ENCODE measurements around the gene PDE2A.

The PDE2A gene

DNA sequence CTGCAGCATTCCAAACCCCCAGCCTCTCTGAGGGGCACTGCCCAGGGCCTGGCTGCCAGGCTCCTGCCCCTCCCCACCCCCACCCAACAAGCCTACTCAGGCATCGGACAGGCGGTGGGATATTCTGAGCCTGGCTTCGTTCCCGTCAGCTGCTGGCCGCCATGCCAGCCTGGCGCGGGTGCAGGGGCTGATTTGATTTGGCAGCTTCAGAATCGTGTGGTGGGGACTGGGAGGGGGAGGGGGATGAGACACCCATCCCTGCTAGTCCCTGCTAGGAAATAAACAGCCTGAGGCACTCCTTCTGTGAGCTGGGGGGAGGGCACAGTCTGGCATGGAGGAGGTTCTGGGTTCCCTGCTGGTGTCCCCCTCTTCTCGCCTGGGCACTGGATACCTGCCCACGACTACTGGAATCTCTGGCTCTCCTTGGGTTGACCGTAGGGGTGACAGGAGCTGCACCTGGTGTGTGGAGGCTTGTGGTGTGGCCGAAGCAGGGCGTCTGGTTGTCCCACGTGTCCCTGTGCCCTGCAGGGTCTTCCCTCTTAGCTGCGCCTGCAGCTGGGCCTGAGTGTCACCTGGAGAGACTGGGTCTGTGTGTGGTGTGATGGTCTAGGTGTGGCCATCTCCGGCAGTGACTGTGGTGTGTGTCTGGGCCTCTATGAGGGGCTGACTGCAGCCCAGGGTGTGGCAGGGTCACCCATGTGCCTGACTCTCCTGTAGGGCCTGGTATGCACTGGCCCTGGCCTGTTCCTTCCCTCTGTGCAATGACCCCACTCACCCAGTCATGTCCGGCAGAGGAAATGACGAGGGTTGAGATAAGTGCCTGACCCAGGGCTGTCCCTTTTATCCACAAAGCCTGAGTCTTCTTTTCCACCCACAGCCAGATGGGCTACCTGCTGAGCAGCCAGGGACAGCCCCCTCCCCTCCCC is 42.2 kb downstream of the PDE2A start:
- DNase-seq (ENCODE audit: low read depth in 1 of 2, low spot score in 1 of 2) = no peak
- in situ Hi-C loops (cut with HindIII; ENCODE audit: low pct_unique_long_range_greater_than_20kb, low sequenced_read_pairs) = no loop called here
- TF ChIP-seq JUND (IDR thresholded peaks at IDR 0.05; ENCODE audit: low read depth) = no peak

DNA sequence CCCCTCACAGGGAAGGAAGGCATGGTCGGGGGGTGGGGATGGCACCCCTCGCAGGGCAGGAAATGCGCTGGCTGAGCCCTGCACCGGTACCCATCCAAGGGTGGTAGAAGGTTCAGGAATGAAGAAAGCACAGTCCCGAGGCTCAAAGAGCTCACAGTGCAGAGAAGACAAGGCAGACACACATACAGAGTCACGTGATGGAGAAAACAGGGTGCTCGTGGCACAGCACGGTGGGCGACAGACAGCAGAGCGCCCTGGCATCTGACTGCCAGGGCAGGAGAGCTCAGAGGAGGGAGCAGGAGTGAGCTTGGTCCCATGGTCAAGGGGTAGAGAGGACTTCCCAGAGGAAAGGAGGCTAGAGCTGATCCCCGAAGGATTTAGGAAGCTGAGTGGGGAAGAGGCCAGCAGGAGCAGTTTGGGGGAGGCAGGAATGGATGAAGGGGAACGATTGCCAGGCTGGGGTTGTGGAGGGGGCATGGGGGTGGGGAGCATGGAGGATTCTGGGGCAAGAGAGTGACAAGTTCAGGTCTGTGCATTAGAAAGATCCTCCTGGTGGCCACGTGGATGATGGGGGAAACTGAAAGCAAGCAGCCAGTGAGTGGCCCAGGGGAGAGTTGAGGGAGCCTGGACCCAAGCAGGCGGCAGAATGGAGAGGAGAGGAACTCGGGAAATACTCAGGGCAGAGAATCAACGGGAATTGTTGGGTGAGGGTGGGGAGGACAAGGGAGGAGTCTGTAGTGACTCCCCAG is 43.9 kb downstream of the PDE2A start:
- in situ Hi-C loops (cut with HindIII; ENCODE audit: low pct_unique_long_range_greater_than_20kb, low sequenced_read_pairs) = no loop called here

DNA sequence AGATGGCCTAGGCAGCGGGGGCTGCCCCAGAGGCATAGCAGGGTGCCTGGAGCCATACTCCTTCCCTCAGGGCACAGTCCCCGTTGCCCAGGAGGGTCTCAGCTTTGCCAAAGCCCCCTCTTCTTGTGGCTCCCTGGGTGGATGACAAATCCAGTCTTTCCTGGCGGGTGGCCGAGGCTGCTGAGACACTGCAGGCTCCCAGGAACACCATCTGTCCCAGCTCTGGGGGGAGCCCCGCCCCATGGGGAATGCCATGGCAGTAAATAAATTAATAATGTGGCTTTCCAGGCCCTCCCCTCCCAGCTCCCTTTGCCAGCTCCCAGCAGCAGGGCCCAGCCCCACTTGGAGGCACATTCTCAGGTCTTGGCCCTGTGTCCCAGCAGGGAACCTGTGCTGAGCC is 45.0 kb downstream of the PDE2A start:
- no peak for DNase-seq (ENCODE audit: low read depth in 1 of 2, low spot score in 1 of 2)
- in situ Hi-C loops (cut with HindIII; ENCODE audit: low pct_unique_long_range_greater_than_20kb, low sequenced_read_pairs) = no loop called here

More for the DNA sequence above, 43.9 kb downstream of the PDE2A start:
- DNase-seq (ENCODE audit: low read depth in 1 of 2, low spot score in 1 of 2) = no peak
- no peak for TF ChIP-seq JUND (IDR thresholded peaks at IDR 0.05; ENCODE audit: low read depth)

DNA sequence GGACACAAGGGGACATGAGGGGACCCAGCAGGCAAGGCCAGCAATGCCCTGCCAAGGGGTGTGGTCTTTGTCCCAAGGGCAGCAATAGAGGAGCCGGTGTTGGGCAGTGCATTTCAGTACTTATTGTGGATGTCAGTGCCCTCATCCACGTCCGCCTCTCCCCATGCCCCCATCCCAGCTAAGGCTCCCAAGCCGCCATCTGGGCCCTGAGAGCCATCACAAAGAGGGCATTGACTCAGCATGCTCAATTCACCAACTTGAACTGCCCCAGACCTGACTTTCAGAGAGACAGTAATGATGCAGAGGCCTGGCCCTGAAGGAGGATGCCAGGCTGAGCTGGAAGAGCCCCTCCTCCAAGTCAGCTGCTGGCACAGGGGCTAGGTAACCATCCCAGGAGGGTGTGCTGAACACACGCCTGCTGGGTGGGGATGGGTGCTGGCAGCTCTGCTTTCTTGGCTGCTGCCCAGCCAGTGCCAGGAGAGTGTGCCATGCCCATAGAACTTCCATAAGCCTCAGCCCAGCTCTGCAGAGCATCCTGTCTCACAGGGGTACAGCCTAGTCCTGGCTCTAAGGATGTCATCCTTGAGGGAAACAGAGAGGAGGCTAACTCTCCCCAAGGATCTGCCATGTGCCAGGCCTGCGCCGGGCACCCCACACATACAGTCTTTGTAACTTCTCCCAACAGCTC is 46.5 kb downstream of the PDE2A start:
- no peak for TF ChIP-seq JUND (IDR thresholded peaks at IDR 0.05; ENCODE audit: low read depth)
- in situ Hi-C loops (cut with HindIII; ENCODE audit: low pct_unique_long_range_greater_than_20kb, low sequenced_read_pairs) = no loop called here
- DNase-seq (ENCODE audit: low read depth in 1 of 2, low spot score in 1 of 2) = no peak

More for the DNA sequence above, 45.0 kb downstream of the PDE2A start:
- TF ChIP-seq JUND (IDR thresholded peaks at IDR 0.05; ENCODE audit: low read depth) = no peak

DNA sequence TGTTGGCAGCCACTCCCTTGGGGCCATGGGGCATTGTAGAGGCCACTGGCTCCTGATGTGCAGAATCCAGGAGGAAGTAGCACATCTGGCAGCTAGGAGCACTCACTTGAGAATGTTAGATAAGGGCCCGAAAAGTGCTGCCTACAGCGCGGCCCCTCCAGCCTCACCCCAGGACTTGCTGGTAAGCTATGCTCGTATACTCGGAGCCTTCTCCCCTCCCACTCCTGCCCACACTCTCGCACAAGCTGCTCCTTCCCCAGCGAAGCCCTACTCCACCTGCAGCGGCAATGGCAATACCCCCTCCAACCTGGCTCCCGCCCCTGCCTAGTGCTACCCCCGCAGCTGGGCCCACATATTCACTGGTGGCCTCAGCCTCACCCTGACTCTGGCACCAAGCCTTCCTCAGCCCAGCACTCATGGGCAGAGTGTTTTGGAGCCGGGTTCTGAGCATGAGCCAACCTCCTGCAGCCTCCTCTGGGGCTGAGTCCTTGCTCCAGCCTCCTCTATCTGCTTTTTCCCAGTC is 47.7 kb downstream of the PDE2A start:
- in situ Hi-C loops (cut with HindIII; ENCODE audit: low pct_unique_long_range_greater_than_20kb, low sequenced_read_pairs) = no loop called here
- DNase-seq (ENCODE audit: low read depth in 1 of 2, low spot score in 1 of 2) = no peak
- TF ChIP-seq JUND (IDR thresholded peaks at IDR 0.05; ENCODE audit: low read depth) = no peak

DNA sequence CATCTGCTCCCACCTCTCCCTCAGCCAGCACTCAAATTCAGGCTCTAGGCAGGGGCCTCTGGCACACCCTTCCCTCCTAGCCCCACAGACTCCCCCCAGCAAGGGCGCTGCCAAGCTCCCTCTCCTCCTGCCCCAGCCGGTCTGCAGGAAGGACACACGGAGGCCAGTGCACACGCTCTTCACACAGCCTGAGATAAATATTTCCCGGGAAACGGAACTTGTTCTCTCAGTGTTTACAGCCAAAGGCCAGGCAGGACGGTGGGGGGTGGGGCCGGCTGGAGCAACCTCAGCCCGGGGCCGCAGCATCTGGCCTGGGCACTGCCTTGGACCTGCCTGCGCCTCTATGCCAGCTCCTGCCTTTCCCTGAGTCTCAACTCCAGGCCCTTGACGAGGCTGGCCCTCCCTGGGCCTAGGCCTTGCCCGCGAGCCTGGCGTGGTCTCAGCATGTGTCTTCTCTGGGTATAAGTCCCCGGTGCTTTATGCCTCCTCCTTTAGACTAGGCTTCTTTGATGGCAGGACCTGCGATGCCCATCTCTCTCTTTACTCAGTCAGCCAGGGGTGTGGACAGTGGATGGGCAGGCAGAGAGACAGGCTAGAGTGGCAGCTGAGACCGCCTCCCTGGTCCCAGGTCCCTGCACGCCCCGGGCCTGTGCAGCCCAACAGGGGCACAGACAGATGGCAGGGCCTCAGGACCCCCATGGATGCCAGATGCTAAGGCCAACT is 48.4 kb downstream of the PDE2A start:
- in situ Hi-C loops (cut with HindIII; ENCODE audit: low pct_unique_long_range_greater_than_20kb, low sequenced_read_pairs) = no loop called here
- no peak for DNase-seq (ENCODE audit: low read depth in 1 of 2, low spot score in 1 of 2)
- no peak for TF ChIP-seq JUND (IDR thresholded peaks at IDR 0.05; ENCODE audit: low read depth)

DNA sequence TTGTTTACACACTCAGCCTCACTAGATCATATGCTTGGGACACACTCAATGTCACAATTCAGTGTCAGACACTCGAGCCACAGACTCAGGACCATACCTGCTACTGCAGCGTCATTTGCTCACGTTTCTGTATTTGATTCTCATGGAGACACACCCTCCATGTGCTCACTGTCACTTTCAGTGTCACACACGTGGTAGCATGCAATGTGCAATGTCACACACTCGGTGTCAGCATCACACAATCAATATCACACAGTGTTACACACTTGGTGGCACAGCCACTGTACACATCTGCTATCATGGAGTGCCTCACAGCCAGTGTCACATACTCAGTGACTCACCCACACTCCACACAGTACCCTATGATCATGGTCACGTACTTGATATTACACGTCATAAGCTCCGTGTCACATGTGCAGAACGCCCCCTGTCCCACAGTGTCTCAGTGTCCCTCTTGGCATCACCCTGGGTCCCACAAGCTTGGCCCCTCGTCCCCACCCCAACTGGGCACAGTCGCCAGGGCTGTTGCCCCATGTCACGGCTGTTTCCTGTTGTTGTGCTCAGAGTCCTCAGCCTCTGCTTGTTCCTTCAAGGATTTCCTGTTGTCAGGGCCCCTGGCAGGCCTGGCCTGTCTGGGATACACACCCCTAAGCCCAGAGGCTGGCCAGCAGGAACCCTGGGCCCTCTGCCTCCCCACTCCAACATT is 49.6 kb downstream of the PDE2A start:
- TF ChIP-seq JUND (IDR thresholded peaks at IDR 0.05; ENCODE audit: low read depth) = no peak

DNA sequence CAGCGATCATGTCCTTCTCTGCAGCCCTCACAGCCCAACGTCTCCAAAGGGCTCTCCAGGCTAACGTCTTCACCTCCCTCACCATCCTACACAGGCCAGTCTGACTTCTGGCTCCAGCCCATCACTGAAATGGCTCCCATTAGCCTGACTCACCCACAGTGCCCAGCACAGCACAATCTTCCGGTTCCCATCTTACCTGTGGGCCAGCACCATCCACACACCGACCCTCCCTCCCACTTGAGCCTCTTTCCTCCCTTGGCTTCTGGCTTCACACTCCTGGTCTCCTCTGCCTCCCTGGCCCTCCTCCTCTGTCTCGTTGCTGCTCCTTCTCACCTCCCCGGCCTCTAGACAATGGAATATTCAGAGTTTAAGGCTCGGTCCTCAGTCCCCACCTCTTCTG is 51.2 kb downstream of the PDE2A start:
- DNase-seq (ENCODE audit: low read depth in 1 of 2, low spot score in 1 of 2) = no peak
- in situ Hi-C loops (cut with HindIII; ENCODE audit: low pct_unique_long_range_greater_than_20kb, low sequenced_read_pairs) = no loop called here
- TF ChIP-seq JUND (IDR thresholded peaks at IDR 0.05; ENCODE audit: low read depth) = no peak

More for the DNA sequence above, 49.6 kb downstream of the PDE2A start:
- no peak for DNase-seq (ENCODE audit: low read depth in 1 of 2, low spot score in 1 of 2)
- in situ Hi-C loops (cut with HindIII; ENCODE audit: low pct_unique_long_range_greater_than_20kb, low sequenced_read_pairs) = no loop called here

DNA sequence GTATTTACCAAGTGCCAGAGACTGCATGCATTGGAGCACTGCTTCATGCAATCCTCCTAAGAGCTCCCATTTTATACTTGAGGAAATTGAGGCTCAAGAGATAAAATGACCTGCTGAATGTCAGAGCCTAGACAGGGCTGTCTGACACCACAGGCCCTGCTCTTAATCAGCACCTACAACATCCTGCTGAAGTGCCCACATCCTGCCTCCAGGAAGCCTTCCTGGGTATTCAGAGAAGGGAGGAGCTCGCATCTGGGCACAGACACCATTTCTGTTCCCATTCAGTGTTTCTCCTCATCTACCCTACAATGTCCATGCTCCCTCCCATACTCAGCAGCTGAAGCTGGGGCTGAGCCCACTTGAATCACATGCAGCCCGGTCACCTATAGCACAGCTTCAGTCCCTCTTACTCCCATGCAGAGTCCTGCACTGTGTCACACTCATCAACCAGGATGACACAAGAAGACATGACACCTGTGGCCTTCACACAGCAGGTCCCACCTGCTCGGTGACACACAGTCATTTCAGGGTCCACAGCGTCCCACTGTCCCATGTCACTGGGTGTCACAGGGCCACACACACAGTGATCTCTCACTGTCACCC is 53.1 kb downstream of the PDE2A start:
- no peak for TF ChIP-seq JUND (IDR thresholded peaks at IDR 0.05; ENCODE audit: low read depth)
- in situ Hi-C loops (cut with HindIII; ENCODE audit: low pct_unique_long_range_greater_than_20kb, low sequenced_read_pairs) = no loop called here
- no peak for DNase-seq (ENCODE audit: low read depth in 1 of 2, low spot score in 1 of 2)

DNA sequence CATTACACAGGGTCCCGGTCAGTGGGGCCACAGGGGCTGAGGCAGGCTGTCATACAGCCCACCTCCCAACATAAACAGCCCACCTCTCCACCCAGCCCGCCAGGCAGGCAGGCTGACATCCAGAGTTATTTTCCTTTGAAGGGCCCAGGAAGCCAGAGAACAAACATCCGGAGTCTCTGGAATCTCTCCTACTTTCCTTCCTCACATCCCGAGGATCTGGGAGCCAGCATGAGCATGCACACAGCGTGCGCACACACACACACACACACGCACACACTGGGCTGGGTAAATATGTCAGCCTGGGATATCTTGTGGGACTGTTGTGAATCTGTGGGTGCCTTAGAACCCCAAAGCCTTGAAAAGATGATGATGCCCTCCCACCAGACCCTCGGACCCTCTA is 55.4 kb downstream of the PDE2A start:
- TF ChIP-seq JUND (IDR thresholded peaks at IDR 0.05; ENCODE audit: low read depth) = no peak
- in situ Hi-C loops (cut with HindIII; ENCODE audit: low pct_unique_long_range_greater_than_20kb, low sequenced_read_pairs) = no loop called here
- no peak for DNase-seq (ENCODE audit: low read depth in 1 of 2, low spot score in 1 of 2)
